ENCODE measurements around the gene PACS1. TPM values are rescaled to one million over a fixed set of nuclear protein-coding genes. Genes with fewer than 3 reads are reported as not detected.
"Not testable (repeated sequence)": the region's sequence is repeated elsewhere in the genome, so short reads cannot be mapped to it uniquely, and the experiment has no call there.

Gene PACS1
- polyA plus RNA-seq (2013, experiment 1 of 2): 20.2 TPM
- polyA plus RNA-seq (2013, experiment 2 of 2): 20.8 TPM

- Histone ChIP-seq H2BK15ac (replicated peaks; ENCODE audit: low read depth) (no peak within 1 kb of the TSS), H3K4ac (ENCODE audit: low read depth, low read length) (peak within 1 kb of the TSS; percentile 82), H3K4me3 (ENCODE audit: low read length) (peak within 1 kb of the TSS; percentile 56), H4K5ac (ENCODE audit: low read length) (no peak within 1 kb of the TSS), H3K9ac (ENCODE audit: low read length) (peak within 1 kb of the TSS; percentile 87), H3K79me2 (ENCODE audit: control insufficient read depth, insufficient read depth, low read length) (peaks cover 12% of the 10 kb centered on the region), H3K4me2 (ENCODE audit: low read length) (peak within 1 kb of the TSS; percentile 52), H3K36me3 (ENCODE audit: control insufficient read depth, insufficient read depth, low read length) (peaks cover 5% of the 10 kb centered on the region), H3K4me1 (ENCODE audit: control insufficient read depth, low read depth, low read length) (peaks cover 6% of the 10 kb centered on the region), H3K79me1 (ENCODE audit: low read length) (peaks cover 11% of the 10 kb centered on the region), H3K56ac (ENCODE audit: low read length) (peak within 1 kb of the TSS; percentile 94), H3K27ac (ENCODE audit: low read depth, low read length) (peak within 1 kb of the TSS; percentile 95), H2BK5ac (ENCODE audit: low read length) (no peak within 1 kb of the TSS), H3K27me3 (ENCODE audit: insufficient read depth, low read length, poor library complexity) (no peaks in the 10 kb centered on the region), H3K18ac (ENCODE audit: low read length) (peak within 1 kb of the TSS; percentile 91), H3K23ac (ENCODE audit: low read length) (peak within 1 kb of the TSS; percentile 38), H2BK120ac (ENCODE audit: low read depth, low read length) (no peak within 1 kb of the TSS), H2AK5ac (ENCODE audit: low read length) (peak within 1 kb of the TSS; percentile 57), H4K8ac (ENCODE audit: low read depth, low read length) (no peak within 1 kb of the TSS)
- no CpG with 5 or more reads among the region's 120 CpGs for WGBS (ENCODE audit: extremely low coverage, insufficient coverage, low lambda C conversion rate)
- DNase-seq: peak; percentile 89
These were observed at the start of gene PACS1 for GRCh38 chr11:66069715-66070603. PACS1 (plus strand) TSS chr11:66070272; CDS start chr11:66070487, 215 bp downstream.

- Histone ChIP-seq H3K4me2 (ENCODE audit: low read length) (no peak overlapping the region), H4K8ac (ENCODE audit: low read depth, low read length) (no peak overlapping the region), H3K27me3 (ENCODE audit: insufficient read depth, low read length, poor library complexity) (no peaks in the 10 kb centered on the region), H3K4me1 (ENCODE audit: control insufficient read depth, low read depth, low read length) (no peaks in the 10 kb centered on the region), H2AK5ac (ENCODE audit: low read length) (no peak overlapping the region), H4K5ac (ENCODE audit: low read length) (no peak overlapping the region), H3K23ac (ENCODE audit: low read length) (no peak overlapping the region), H3K79me2 (ENCODE audit: control insufficient read depth, insufficient read depth, low read length) (no peaks in the 10 kb centered on the region), H3K18ac (ENCODE audit: low read length) (no peak overlapping the region), H3K27ac (ENCODE audit: low read depth, low read length) (no peak overlapping the region), H3K56ac (ENCODE audit: low read length) (no peak overlapping the region), H3K36me3 (ENCODE audit: control insufficient read depth, insufficient read depth, low read length) (no peaks in the 10 kb centered on the region), H3K79me1 (ENCODE audit: low read length) (no peaks in the 10 kb centered on the region), H3K9ac (ENCODE audit: low read length) (no peak overlapping the region), H2BK15ac (replicated peaks; ENCODE audit: low read depth) (no peak overlapping the region), H2BK5ac (ENCODE audit: low read length) (no peak overlapping the region), H3K4ac (ENCODE audit: low read depth, low read length) (no peak overlapping the region), H3K4me3 (ENCODE audit: low read length) (no peak overlapping the region), H2BK120ac (ENCODE audit: low read depth, low read length) (no peak overlapping the region)
- no peak for DNase-seq
- no CpG with 5 or more reads among the region's 25 CpGs for WGBS (ENCODE audit: extremely low coverage, insufficient coverage, low lambda C conversion rate)
These were observed 49.3 kb upstream of the PACS1 start for GRCh38 chr11:66020618-66021357.

- Histone ChIP-seq H3K27ac (ENCODE audit: low read depth, low read length) (no peak overlapping the region), H3K4me3 (ENCODE audit: low read length) (no peak overlapping the region), H2BK15ac (replicated peaks; ENCODE audit: low read depth) (no peak overlapping the region), H3K27me3 (ENCODE audit: insufficient read depth, low read length, poor library complexity) (no peaks in the 10 kb centered on the region), H3K36me3 (ENCODE audit: control insufficient read depth, insufficient read depth, low read length) (no peaks in the 10 kb centered on the region), H3K79me1 (ENCODE audit: low read length) (no peaks in the 10 kb centered on the region), H2BK5ac (ENCODE audit: low read length) (no peak overlapping the region), H3K18ac (ENCODE audit: low read length) (no peak overlapping the region), H3K9ac (ENCODE audit: low read length) (no peak overlapping the region), H3K56ac (ENCODE audit: low read length) (peak overlapping the region; percentile 76), H2BK120ac (ENCODE audit: low read depth, low read length) (no peak overlapping the region), H3K4me2 (ENCODE audit: low read length) (no peak overlapping the region), H3K79me2 (ENCODE audit: control insufficient read depth, insufficient read depth, low read length) (no peaks in the 10 kb centered on the region), H2AK5ac (ENCODE audit: low read length) (no peak overlapping the region), H4K8ac (ENCODE audit: low read depth, low read length) (no peak overlapping the region), H3K4me1 (ENCODE audit: control insufficient read depth, low read depth, low read length) (no peaks in the 10 kb centered on the region), H3K4ac (ENCODE audit: low read depth, low read length) (no peak overlapping the region), H3K23ac (ENCODE audit: low read length) (no peak overlapping the region), H4K5ac (ENCODE audit: low read length) (no peak overlapping the region)
- WGBS (ENCODE audit: extremely low coverage, insufficient coverage, low lambda C conversion rate): no CpG with 5 or more reads among the region's 46 CpGs
- peak; percentile 82 for DNase-seq
These were observed 47.5 kb upstream of the PACS1 start for GRCh38 chr11:66022401-66023185.

- not testable (repeated sequence) for H3K4me2 ChIP-seq (ENCODE audit: low read length); H3K9ac ChIP-seq (ENCODE audit: low read length); H3K23ac ChIP-seq (ENCODE audit: low read length); H3K4me3 ChIP-seq (ENCODE audit: low read length); H4K5ac ChIP-seq (ENCODE audit: low read length); H3K18ac ChIP-seq (ENCODE audit: low read length); H3K56ac ChIP-seq (ENCODE audit: low read length); H4K8ac ChIP-seq (ENCODE audit: low read depth, low read length); H3K4me1 ChIP-seq (ENCODE audit: control insufficient read depth, low read depth, low read length); H2BK15ac ChIP-seq (replicated peaks; ENCODE audit: low read depth); H3K27ac ChIP-seq (ENCODE audit: low read depth, low read length); H2BK120ac ChIP-seq (ENCODE audit: low read depth, low read length); H3K79me2 ChIP-seq (ENCODE audit: control insufficient read depth, insufficient read depth, low read length); H3K36me3 ChIP-seq (ENCODE audit: control insufficient read depth, insufficient read depth, low read length); H3K4ac ChIP-seq (ENCODE audit: low read depth, low read length); H2AK5ac ChIP-seq (ENCODE audit: low read length); H3K27me3 ChIP-seq (ENCODE audit: insufficient read depth, low read length, poor library complexity); DNase-seq; H3K79me1 ChIP-seq (ENCODE audit: low read length); H2BK5ac ChIP-seq (ENCODE audit: low read length)
- WGBS (ENCODE audit: extremely low coverage, insufficient coverage, low lambda C conversion rate): no CpG with 5 or more reads among the region's 5 CpGs
These were observed 47.0 kb upstream of the PACS1 start for GRCh38 chr11:66023186-66023440.

GRCh38 chr11:66026017-66026529 lies 44.0 kb upstream of the PACS1 start, which contains the start of gene CATSPER1:
CATSPER1 (minus strand) TSS chr11:66026479; CDS start chr11:66026379, 100 bp downstream.
- no peaks in the 10 kb centered on the region for H3K79me2 ChIP-seq (ENCODE audit: control insufficient read depth, insufficient read depth, low read length)
- no peak within 1 kb of the TSS for H3K18ac ChIP-seq (ENCODE audit: low read length)
- H2BK120ac ChIP-seq (ENCODE audit: low read depth, low read length): no peak within 1 kb of the TSS
- H3K4ac ChIP-seq (ENCODE audit: low read depth, low read length): no peak within 1 kb of the TSS
- no peak within 1 kb of the TSS for H3K27ac ChIP-seq (ENCODE audit: low read depth, low read length)
- no peaks in the 10 kb centered on the region for H3K4me1 ChIP-seq (ENCODE audit: control insufficient read depth, low read depth, low read length)
- H3K4me3 ChIP-seq (ENCODE audit: low read length): no peak within 1 kb of the TSS
- H3K4me2 ChIP-seq (ENCODE audit: low read length): no peak within 1 kb of the TSS
- H3K27me3 ChIP-seq (ENCODE audit: insufficient read depth, low read length, poor library complexity): no peaks in the 10 kb centered on the region
- H3K56ac ChIP-seq (ENCODE audit: low read length): no peak within 1 kb of the TSS
- no peak within 1 kb of the TSS for H3K9ac ChIP-seq (ENCODE audit: low read length)
- H4K5ac ChIP-seq (ENCODE audit: low read length): no peak within 1 kb of the TSS
- H4K8ac ChIP-seq (ENCODE audit: low read depth, low read length): no peak within 1 kb of the TSS
- no peak within 1 kb of the TSS for H3K23ac ChIP-seq (ENCODE audit: low read length)
- H2BK5ac ChIP-seq (ENCODE audit: low read length): no peak within 1 kb of the TSS
- no peaks in the 10 kb centered on the region for H3K79me1 ChIP-seq (ENCODE audit: low read length)
- no peak for DNase-seq
- no CpG with 5 or more reads among the region's 18 CpGs for WGBS (ENCODE audit: extremely low coverage, insufficient coverage, low lambda C conversion rate)
- H3K36me3 ChIP-seq (ENCODE audit: control insufficient read depth, insufficient read depth, low read length): no peaks in the 10 kb centered on the region
- no peak within 1 kb of the TSS for H2BK15ac ChIP-seq (replicated peaks; ENCODE audit: low read depth)
- H2AK5ac ChIP-seq (ENCODE audit: low read length): no peak within 1 kb of the TSS

All from mesendoderm (in vitro differentiated cells).